Measurements from ENCODE around the gene ARL8B.

DNA sequence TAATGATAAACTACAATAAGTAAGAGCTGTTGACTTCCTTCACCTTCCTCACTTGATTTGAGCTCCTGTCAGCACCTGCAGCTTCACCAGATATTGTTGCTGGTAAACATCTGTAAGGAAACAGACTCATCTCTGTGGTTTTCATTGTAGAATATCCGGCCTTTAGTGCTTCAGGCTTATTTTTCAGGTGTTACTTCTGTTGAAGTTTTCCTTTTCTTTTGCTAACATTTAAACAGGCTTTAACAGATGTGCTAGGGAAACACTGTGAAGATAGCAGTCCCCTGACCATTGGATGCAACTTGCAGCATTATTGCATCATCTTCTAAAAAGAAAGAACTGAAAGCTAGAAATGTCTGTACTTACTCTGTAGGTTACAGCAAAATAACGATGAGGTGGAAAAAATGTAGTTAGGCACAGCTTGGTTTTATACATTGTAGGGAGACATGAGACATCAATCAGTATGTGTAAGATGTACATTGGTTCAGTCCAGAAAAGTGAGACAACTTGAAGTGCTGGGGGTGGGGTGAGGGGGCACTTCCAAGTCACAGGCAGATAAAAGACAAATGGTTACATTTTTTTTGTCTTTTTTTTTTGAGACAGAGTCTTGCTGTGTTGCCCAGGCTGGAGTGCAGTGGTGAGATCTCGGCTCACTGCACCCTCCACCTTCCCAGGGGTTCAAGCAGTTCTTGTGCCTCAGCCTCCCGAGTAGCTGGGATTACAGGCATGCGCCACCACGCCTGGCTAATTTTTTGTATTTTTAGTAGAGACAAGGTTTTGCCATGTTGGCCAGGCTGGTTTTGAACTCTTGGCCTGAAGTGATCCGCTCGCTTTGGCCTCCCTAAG, 75.6 kb downstream of the ARL8B start:
- TF ChIP-seq CTCF (IDR thresholded peaks at IDR 0.05) (no peak), POLR2A (IDR thresholded peaks at IDR 0.05) (no peak)

Measured in ovary (tissue), 3 donors.